Measurements from ENCODE around the gene STXBP6. TPM values are rescaled to one million over a fixed set of nuclear protein-coding genes. Genes with fewer than 3 reads are reported as not detected.

Gene STXBP6
- total RNA-seq, 1 experiment from 2014 or later, result not detected

DNA sequence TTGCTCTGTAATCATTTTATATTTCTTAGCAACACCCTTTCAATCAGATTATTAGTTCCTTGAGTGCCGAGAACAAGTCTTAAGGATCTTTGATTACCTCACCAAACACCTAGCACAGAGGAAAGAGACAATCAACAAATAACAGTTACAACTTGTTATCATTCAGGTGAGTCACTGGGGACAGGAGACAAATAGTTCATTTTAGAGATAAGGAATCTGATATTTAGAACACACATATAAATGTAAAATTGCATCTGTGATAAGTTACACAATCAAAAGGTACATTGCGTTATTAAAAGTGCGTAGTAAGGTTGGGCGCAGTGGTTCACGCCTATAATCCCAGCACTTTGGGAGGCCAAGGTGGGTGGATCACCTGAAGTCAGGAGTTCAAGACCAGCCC lies 5.1 kb upstream of the STXBP6 start:
- peaks cover 13% of the 10 kb centered on the region for H3K27me3 ChIP-seq (ENCODE audit: control insufficient read depth, insufficient read depth, low read length)
- no peaks in the 10 kb centered on the region for H3K9me3 ChIP-seq (ENCODE audit: control insufficient read depth, insufficient read depth, low read depth, low read length)
- no peak overlapping the region for H3K27ac ChIP-seq (ENCODE audit: low read length)
- ChIA-PET CTCF (interaction anchor here (0.6 kb wide), 1 partner anchor 54 kb away, joined by 6 read pairs; no protein-coding TSS in a partner anchor), POLR2A (no interaction called here)
- no TSS peak for BruUV-seq (replicated peaks)
- in situ Hi-C loops (cut with HindIII; ENCODE audit: low pct_unique_long_range_greater_than_20kb, low sequenced_read_pairs) (no loop called here), intact Hi-C loops (cut with micrococcal nuclease; ENCODE audit: unreplicated experiment) (no loop called here)
- H3K36me3 ChIP-seq (ENCODE audit: control insufficient read depth, insufficient read depth, low read length), result no peaks in the 10 kb centered on the region
- ATAC-seq (no peak), DNase-seq (ENCODE audit: low read depth, low spot score) (no peak)
- no peak overlapping the region for H3K4me3 ChIP-seq (ENCODE audit: low read depth in 2 of 2, low read length in 2 of 2)
- H3K4me1 ChIP-seq (ENCODE audit: control insufficient read depth, insufficient read depth, low read length), result no peaks in the 10 kb centered on the region
- TF ChIP-seq SIN3A (IDR thresholded peaks at IDR 0.05; ENCODE audit: borderline replicate concordance, insufficient read depth, low read depth, low read length) (no peak), POLR2AphosphoS5 (IDR thresholded peaks at IDR 0.05; ENCODE audit: low read depth, low read length) (no peak), TCF7L2 (IDR thresholded peaks at IDR 0.05; ENCODE audit: low read depth, low read length) (no peak)
- TF ChIP-seq, protein P1, sequence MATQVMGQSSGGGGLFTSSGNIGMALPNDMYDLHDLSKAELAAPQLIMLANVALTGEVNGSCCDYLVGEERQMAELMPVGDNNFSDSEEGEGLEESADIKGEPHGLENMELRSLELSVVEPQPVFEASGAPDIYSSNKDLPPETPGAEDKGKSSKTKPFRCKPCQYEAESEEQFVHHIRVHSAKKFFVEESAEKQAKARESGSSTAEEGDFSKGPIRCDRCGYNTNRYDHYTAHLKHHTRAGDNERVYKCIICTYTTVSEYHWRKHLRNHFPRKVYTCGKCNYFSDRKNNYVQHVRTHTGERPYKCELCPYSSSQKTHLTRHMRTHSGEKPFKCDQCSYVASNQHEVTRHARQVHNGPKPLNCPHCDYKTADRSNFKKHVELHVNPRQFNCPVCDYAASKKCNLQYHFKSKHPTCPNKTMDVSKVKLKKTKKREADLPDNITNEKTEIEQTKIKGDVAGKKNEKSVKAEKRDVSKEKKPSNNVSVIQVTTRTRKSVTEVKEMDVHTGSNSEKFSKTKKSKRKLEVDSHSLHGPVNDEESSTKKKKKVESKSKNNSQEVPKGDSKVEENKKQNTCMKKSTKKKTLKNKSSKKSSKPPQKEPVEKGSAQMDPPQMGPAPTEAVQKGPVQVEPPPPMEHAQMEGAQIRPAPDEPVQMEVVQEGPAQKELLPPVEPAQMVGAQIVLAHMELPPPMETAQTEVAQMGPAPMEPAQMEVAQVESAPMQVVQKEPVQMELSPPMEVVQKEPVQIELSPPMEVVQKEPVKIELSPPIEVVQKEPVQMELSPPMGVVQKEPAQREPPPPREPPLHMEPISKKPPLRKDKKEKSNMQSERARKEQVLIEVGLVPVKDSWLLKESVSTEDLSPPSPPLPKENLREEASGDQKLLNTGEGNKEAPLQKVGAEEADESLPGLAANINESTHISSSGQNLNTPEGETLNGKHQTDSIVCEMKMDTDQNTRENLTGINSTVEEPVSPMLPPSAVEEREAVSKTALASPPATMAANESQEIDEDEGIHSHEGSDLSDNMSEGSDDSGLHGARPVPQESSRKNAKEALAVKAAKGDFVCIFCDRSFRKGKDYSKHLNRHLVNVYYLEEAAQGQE (IDR thresholded peaks at IDR 0.05; ENCODE audit: insufficient read depth in 1 of 2, low read depth in 2 of 2, low read length in 1 of 2), result no peak
- TF ChIP-seq, protein P2, sequence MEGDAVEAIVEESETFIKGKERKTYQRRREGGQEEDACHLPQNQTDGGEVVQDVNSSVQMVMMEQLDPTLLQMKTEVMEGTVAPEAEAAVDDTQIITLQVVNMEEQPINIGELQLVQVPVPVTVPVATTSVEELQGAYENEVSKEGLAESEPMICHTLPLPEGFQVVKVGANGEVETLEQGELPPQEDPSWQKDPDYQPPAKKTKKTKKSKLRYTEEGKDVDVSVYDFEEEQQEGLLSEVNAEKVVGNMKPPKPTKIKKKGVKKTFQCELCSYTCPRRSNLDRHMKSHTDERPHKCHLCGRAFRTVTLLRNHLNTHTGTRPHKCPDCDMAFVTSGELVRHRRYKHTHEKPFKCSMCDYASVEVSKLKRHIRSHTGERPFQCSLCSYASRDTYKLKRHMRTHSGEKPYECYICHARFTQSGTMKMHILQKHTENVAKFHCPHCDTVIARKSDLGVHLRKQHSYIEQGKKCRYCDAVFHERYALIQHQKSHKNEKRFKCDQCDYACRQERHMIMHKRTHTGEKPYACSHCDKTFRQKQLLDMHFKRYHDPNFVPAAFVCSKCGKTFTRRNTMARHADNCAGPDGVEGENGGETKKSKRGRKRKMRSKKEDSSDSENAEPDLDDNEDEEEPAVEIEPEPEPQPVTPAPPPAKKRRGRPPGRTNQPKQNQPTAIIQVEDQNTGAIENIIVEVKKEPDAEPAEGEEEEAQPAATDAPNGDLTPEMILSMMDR (IDR thresholded peaks at IDR 0.05), result no peak

DNA sequence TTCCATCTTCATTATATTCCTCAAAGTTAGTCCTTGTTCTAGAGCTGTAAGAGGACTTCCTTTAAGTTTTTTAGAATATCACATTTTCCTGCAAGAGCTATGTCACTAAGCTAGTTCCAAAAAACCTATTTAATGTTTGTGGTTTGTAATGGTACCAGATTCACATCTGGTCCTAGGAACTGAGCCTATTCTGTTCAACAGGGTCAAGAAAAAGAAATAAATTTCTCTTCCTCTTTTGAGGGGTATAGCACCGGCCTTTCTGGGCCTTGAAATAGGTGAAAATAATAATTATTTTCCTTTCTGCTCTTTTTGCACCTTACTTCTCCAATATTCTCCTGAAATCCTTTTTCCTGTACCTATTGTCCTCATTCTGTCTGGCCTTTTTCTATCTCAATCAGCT lies 3.6 kb upstream of the STXBP6 start:
- no peak overlapping the region for H3K27ac ChIP-seq (ENCODE audit: low read length)
- no TSS peak for BruUV-seq (replicated peaks)
- POLR2A ChIA-PET, result no interaction called here
- in situ Hi-C loops (cut with HindIII; ENCODE audit: low pct_unique_long_range_greater_than_20kb, low sequenced_read_pairs), result no loop called here
- H3K36me3 ChIP-seq (ENCODE audit: control insufficient read depth, insufficient read depth, low read length), result no peaks in the 10 kb centered on the region
- no peaks in the 10 kb centered on the region for H3K9me3 ChIP-seq (ENCODE audit: control insufficient read depth, insufficient read depth, low read depth, low read length)
- peaks cover 16% of the 10 kb centered on the region for H3K27me3 ChIP-seq (ENCODE audit: control insufficient read depth, insufficient read depth, low read length)
- CTCF ChIA-PET, result no interaction called here
- no peaks in the 10 kb centered on the region for H3K4me1 ChIP-seq (ENCODE audit: control insufficient read depth, insufficient read depth, low read length)
- intact Hi-C loops (cut with micrococcal nuclease; ENCODE audit: unreplicated experiment), result no loop called here
- H3K4me3 ChIP-seq (ENCODE audit: low read depth in 2 of 2, low read length in 2 of 2), result no peak overlapping the region
- DNase-seq (ENCODE audit: low read depth, low spot score) (no peak), ATAC-seq (no peak)
- TF ChIP-seq, protein P2 (IDR thresholded peaks at IDR 0.05), result no peak
- TF ChIP-seq, protein P1 (IDR thresholded peaks at IDR 0.05; ENCODE audit: insufficient read depth in 1 of 2, low read depth in 2 of 2, low read length in 1 of 2), result no peak
- no peak for TF ChIP-seq POLR2AphosphoS5 (IDR thresholded peaks at IDR 0.05; ENCODE audit: low read depth, low read length)
- TF ChIP-seq TCF7L2 (IDR thresholded peaks at IDR 0.05; ENCODE audit: low read depth, low read length), result no peak
- no peak for TF ChIP-seq SIN3A (IDR thresholded peaks at IDR 0.05; ENCODE audit: borderline replicate concordance, insufficient read depth, low read depth, low read length)
